ENCODE results near the gene SOX8.

Gene SOX8

GRCh38 chr16:983044-984030 is 1.8 kb downstream of the SOX8 start:
- Histone ChIP-seq H3K4me1 (ENCODE audit: control insufficient read depth, insufficient read depth, low read length) (no peaks in the 10 kb centered on the region), H3K36me3 (ENCODE audit: insufficient read depth, low read length) (no peaks in the 10 kb centered on the region), H3K27me3 (ENCODE audit: control insufficient read depth, insufficient read depth, low read length) (peaks cover 70% of the 10 kb centered on the region), H3K4me3 (ENCODE audit: low read length) (no peak overlapping the region), H3K4me2 (ENCODE audit: low read length) (peak overlapping the region; percentile 63), H3K9ac (ENCODE audit: low read depth, low read length) (no peak overlapping the region), H3K9me3 (replicated peaks; ENCODE audit: low read length) (no peaks in the 10 kb centered on the region)

- peaks cover 5% of the 10 kb centered on the region for H3K4me1 ChIP-seq (ENCODE audit: control insufficient read depth, insufficient read depth, low read length)
- no peak overlapping the region for H3K4me3 ChIP-seq (ENCODE audit: low read length)
- H3K9me3 ChIP-seq (replicated peaks; ENCODE audit: low read length) = no peaks in the 10 kb centered on the region
- peaks cover 79% of the 10 kb centered on the region for H3K27me3 ChIP-seq (ENCODE audit: control insufficient read depth, insufficient read depth, low read length)
- no peak overlapping the region for H3K9ac ChIP-seq (ENCODE audit: low read depth, low read length)
- H3K36me3 ChIP-seq (ENCODE audit: insufficient read depth, low read length) = no peaks in the 10 kb centered on the region
- H3K4me2 ChIP-seq (ENCODE audit: low read length) = no peak overlapping the region
Observed at GRCh38 chr16:984121-984694, 2.6 kb downstream of the SOX8 start.

- Histone ChIP-seq H3K4me3 (ENCODE audit: low read length) (no peak overlapping the region), H3K9ac (ENCODE audit: low read depth, low read length) (no peak overlapping the region), H3K9me3 (replicated peaks; ENCODE audit: low read length) (no peaks in the 10 kb centered on the region), H3K4me1 (ENCODE audit: control insufficient read depth, insufficient read depth, low read length) (peaks cover 5% of the 10 kb centered on the region), H3K36me3 (ENCODE audit: insufficient read depth, low read length) (no peaks in the 10 kb centered on the region), H3K27me3 (ENCODE audit: control insufficient read depth, insufficient read depth, low read length) (peaks cover 80% of the 10 kb centered on the region), H3K4me2 (ENCODE audit: low read length) (no peak overlapping the region)
Observed at GRCh38 chr16:984736-985636, 3.4 kb downstream of the SOX8 start.

GRCh38 chr16:985646-986400 is 4.3 kb downstream of the SOX8 start:
- H3K27me3 ChIP-seq (ENCODE audit: control insufficient read depth, insufficient read depth, low read length) = peaks cover 82% of the 10 kb centered on the region

GRCh38 chr16:986411-986810 is 4.8 kb downstream of the SOX8 start:
- H3K4me2 ChIP-seq (ENCODE audit: low read length) = no peak overlapping the region
- H3K36me3 ChIP-seq (ENCODE audit: insufficient read depth, low read length) = no peaks in the 10 kb centered on the region
- no peaks in the 10 kb centered on the region for H3K9me3 ChIP-seq (replicated peaks; ENCODE audit: low read length)
- H3K4me1 ChIP-seq (ENCODE audit: control insufficient read depth, insufficient read depth, low read length) = peaks cover 8% of the 10 kb centered on the region
- peaks cover 84% of the 10 kb centered on the region for H3K27me3 ChIP-seq (ENCODE audit: control insufficient read depth, insufficient read depth, low read length)
- H3K9ac ChIP-seq (ENCODE audit: low read depth, low read length) = no peak overlapping the region
- H3K4me3 ChIP-seq (ENCODE audit: low read length) = no peak overlapping the region

More at GRCh38 chr16:985646-986400, 4.3 kb downstream of the SOX8 start:
- H3K36me3 ChIP-seq (ENCODE audit: insufficient read depth, low read length) = no peaks in the 10 kb centered on the region
- H3K4me3 ChIP-seq (ENCODE audit: low read length) = no peak overlapping the region
- no peaks in the 10 kb centered on the region for H3K9me3 ChIP-seq (replicated peaks; ENCODE audit: low read length)
- no peak overlapping the region for H3K4me2 ChIP-seq (ENCODE audit: low read length)
- H3K9ac ChIP-seq (ENCODE audit: low read depth, low read length) = no peak overlapping the region
- H3K4me1 ChIP-seq (ENCODE audit: control insufficient read depth, insufficient read depth, low read length) = peaks cover 5% of the 10 kb centered on the region

- no peak overlapping the region for H3K4me3 ChIP-seq (ENCODE audit: low read length)
- H3K27me3 ChIP-seq (ENCODE audit: control insufficient read depth, insufficient read depth, low read length) = peaks cover 86% of the 10 kb centered on the region
- H3K9ac ChIP-seq (ENCODE audit: low read depth, low read length) = no peak overlapping the region
- H3K4me2 ChIP-seq (ENCODE audit: low read length) = no peak overlapping the region
- no peaks in the 10 kb centered on the region for H3K9me3 ChIP-seq (replicated peaks; ENCODE audit: low read length)
- H3K36me3 ChIP-seq (ENCODE audit: insufficient read depth, low read length) = no peaks in the 10 kb centered on the region
- H3K4me1 ChIP-seq (ENCODE audit: control insufficient read depth, insufficient read depth, low read length) = peaks cover 8% of the 10 kb centered on the region
Observed at GRCh38 chr16:986925-987582, 5.5 kb downstream of the SOX8 start.

GRCh38 chr16:987906-988305 is 6.3 kb downstream of the SOX8 start:
- Histone ChIP-seq H3K27me3 (ENCODE audit: control insufficient read depth, insufficient read depth, low read length) (peaks cover 80% of the 10 kb centered on the region), H3K9ac (ENCODE audit: low read depth, low read length) (no peak overlapping the region), H3K36me3 (ENCODE audit: insufficient read depth, low read length) (no peaks in the 10 kb centered on the region), H3K4me2 (ENCODE audit: low read length) (no peak overlapping the region), H3K4me3 (ENCODE audit: low read length) (no peak overlapping the region), H3K4me1 (ENCODE audit: control insufficient read depth, insufficient read depth, low read length) (peaks cover 8% of the 10 kb centered on the region), H3K9me3 (replicated peaks; ENCODE audit: low read length) (no peaks in the 10 kb centered on the region)

- Histone ChIP-seq H3K9me3 (replicated peaks; ENCODE audit: low read length) (no peaks in the 10 kb centered on the region), H3K27me3 (ENCODE audit: control insufficient read depth, insufficient read depth, low read length) (peaks cover 73% of the 10 kb centered on the region), H3K4me2 (ENCODE audit: low read length) (no peak overlapping the region), H3K36me3 (ENCODE audit: insufficient read depth, low read length) (no peaks in the 10 kb centered on the region), H3K9ac (ENCODE audit: low read depth, low read length) (no peak overlapping the region), H3K4me1 (ENCODE audit: control insufficient read depth, insufficient read depth, low read length) (peaks cover 8% of the 10 kb centered on the region), H3K4me3 (ENCODE audit: low read length) (no peak overlapping the region)
Observed at GRCh38 chr16:988471-989353, 7.1 kb downstream of the SOX8 start.

GRCh38 chr16:989354-989814 is 7.8 kb downstream of the SOX8 start:
- H3K27me3 ChIP-seq (ENCODE audit: control insufficient read depth, insufficient read depth, low read length) = peaks cover 70% of the 10 kb centered on the region
- H3K9me3 ChIP-seq (replicated peaks; ENCODE audit: low read length) = peaks cover under 1% of the 10 kb centered on the region

More at GRCh38 chr16:989354-989814, 7.8 kb downstream of the SOX8 start:
- H3K4me2 ChIP-seq (ENCODE audit: low read length) = no peak overlapping the region
- H3K9ac ChIP-seq (ENCODE audit: low read depth, low read length) = no peak overlapping the region
- H3K36me3 ChIP-seq (ENCODE audit: insufficient read depth, low read length) = no peaks in the 10 kb centered on the region
- peaks cover 8% of the 10 kb centered on the region for H3K4me1 ChIP-seq (ENCODE audit: control insufficient read depth, insufficient read depth, low read length)
- H3K4me3 ChIP-seq (ENCODE audit: low read length) = no peak overlapping the region
